Neural progenitor cell (in vitro differentiated cells): ENCODE results near the gene PEX6.

ENCODE experiments used
- CTCF ChIP-seq: fragments of 200-600 bp; sonication (generic); IDR thresholded peaks from 2 replicates; pipeline ENCODE4 v1.5.1; 2017; ENCODE audit warnings: antibody characterized with exemption, mild to moderate bottlenecking
- EZH2 ChIP-seq: fragments of 200-600 bp; sonication (generic); IDR thresholded peaks from 2 replicates; pipeline ENCODE4 v1.6.1; 2017; ENCODE audit warnings: antibody characterized with exemption, mild to moderate bottlenecking, moderate library complexity

- TF ChIP-seq CTCF (no peak), EZH2 (no peak)
Measured at GRCh38 chr6:43019152-43019551, 40.2 kb upstream of the PEX6 start.
